DMS79 (cell line): Measurements from ENCODE around the gene VPS50.
A peak's percentile ranks its signal among the peaks of the same experiment; 100 is the strongest.
"Not testable (repeated sequence)": the region's sequence is repeated elsewhere in the genome, so short reads cannot be mapped to it uniquely, and the experiment has no call there.

Source experiments
- DNase-seq: peaks from one replicate; lab custom pipeline; 2025; lab: John Stamatoyannopoulos, UW

Gene VPS50

DNA sequence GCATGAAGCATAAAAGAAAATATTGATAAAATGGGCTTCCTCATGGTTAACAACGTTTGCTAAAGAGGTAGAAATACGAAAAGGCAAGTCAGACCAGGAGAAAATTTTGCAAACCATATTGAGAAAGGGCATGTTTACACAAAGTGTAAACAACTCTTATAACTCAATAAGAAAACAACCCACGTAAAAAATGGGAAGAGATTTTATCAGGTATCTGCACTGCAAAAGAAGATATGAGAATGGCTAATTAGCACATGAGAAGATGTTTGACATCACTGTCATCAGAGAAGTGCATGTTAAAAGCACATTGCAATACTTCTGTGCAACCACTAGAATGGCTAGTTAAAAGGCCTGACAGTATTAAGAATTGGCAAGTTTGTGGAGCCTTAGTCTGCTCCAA lies 99.5 kb downstream of the VPS50 start:
- no peak for DNase-seq

DNA sequence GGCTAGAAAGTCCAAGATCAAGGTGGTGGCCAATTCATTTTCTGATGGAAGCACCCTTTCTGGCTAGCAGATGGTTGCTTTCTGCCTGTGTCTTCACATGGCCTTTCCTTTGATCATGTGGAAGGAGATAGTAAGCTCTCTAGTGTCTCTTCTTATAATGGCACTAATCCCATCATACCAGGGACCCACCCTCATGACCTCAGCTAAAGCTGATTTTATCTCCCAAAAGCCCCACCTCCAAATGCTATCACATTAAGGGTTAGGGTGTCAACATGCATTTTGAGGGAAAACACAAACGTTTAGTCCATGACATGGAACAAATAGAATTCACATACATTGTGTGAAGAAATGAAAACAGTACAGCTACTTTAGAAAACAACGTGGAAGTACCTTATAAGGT lies 100.0 kb downstream of the VPS50 start:
- no peak for DNase-seq

DNA sequence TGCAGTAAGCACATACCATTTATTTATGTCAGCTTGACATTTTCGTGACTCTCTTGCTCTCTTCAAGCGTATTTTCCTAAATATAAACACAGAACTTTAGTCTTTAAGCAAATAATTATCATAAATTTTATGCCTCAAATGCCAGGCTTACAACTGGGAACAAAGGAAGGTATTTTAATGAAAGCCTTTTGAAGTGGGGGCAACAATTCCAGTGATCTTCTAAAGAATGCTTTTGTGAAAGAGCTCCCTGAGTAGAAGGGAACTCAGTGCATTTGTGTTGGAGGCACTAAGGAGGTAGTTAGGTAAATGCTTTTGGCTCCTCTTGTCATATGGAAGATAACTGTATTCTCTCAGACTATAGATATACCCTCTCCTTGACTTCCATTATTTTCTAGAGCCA lies 104.9 kb downstream of the VPS50 start:
- no peak for DNase-seq

DNA sequence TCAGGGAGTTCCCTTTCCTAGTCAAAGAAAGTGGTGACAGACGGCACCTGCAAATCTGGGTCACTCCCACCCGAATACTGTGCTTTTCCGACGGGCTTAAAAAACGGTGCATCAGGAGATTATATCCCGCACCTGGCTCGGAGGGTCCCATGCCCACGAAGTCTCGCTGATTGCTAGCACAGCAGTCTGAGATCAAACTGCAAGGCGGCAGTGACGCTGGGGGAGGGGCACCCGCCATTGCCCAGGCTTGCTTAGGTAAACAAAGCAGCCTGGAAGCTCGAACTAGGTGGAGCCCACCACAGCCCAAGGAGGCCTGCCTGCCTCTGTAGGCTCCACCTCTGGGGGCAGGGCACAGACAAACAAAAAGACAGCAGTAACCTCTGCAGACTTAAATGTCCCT lies 110.0 kb downstream of the VPS50 start:
- not testable (repeated sequence) for DNase-seq

DNA sequence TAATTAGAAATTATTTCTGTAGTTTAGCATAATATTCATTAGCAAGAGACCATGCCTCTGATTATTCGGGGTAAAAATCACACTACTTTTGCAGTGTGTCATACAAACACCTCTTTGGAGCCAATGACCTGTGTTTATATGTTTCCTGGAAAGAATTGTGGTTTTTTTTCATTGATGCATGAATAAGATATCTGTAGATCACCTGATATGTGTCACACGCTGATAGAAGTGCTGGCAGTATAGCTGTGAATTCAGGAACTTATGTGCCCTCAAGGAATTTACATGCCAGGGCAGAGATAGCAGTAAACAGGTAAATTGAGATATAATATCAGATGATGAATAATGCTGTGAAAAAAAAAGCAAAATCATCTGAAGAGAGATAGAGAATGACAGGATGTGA lies 118.2 kb downstream of the VPS50 start:
- no peak for DNase-seq

DNA sequence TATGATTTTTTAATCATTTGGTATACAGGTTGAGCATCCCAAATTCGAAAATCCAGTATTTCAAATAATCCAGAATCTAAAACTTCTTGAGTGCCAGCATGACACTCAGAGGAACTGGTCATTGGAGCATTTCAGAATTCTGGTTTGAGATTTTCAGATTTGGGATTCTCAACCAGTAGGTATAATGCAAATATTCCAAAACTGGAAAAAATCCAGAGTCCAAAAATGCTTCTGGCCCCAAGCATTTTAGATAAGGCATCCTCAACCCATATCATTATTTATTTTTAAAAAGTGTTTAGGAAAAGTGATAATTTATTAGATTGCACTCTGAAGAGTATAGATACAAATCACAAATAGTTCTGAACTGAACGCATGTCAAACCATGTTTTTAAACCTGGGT lies 120.7 kb downstream of the VPS50 start:
- no peak for DNase-seq

DNA sequence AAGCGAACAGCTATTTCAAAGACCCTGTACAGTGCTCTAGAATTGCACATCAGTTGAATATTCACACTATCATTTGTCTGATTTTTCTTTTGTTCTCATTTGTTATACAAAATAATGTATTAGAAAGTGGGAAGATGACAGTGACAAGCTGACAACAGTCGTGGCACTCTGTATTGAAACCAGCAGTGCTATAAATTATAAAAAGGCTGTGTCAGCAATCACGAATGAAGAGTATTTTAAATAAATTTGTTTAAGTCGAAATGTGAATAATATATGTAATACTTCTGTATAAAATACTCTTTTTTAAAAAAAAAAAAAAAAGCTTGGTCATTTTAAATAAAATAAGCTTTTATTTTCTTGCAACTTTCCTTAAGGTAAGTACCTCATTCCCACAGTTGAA lies 122.6 kb downstream of the VPS50 start:
- no peak for DNase-seq

DNA sequence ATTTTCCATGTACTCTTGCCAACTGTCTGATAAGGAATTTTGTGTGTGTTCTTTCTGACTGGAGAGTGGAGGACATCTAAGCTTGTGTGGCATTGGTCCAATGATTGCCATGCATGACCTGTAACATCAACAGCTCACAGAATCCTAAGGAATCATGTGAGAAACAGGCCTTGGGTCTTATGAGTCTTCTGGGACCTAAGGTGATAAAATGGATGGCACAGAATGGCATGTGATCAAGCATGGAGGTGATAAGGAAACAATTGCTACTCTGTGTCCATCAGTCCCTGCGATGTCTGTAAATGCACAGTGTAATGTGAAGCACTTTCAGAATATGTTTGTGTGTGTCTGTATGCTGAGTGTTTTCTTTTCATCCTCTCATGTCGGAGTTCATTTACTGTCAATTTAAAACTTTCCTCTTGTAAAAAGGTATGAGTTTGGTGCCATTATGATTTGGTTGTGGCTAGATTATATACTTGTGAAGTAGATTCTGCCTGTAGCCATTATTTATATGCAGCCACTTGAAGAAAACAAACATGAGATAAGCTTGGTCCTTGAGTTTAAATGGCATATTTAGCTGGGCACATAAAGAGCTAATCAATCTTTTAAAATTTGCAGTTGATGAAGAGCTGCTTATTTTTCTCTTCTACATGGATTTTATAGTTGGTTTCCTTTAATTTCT lies 127.5 kb downstream of the VPS50 start:
- peak; percentile 91 for DNase-seq

DNA sequence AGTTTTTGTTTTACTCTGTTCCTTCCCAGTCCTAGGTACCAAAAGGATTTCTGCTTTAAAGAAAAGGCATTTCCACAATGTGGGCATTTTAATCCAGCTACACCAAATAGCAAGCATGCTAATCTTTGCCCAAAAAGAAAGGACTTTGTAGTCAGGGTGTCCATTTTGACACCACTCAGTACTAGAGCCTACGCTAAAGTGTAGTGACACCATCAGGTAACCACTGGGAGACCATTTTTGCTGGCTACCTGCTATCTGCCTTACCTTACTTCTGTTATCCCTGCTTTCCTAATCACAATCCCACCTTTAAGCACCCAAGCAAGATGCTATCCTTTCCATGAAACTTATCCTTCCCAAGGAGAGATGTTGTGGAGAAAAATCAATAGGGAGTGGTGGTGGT lies 129.7 kb downstream of the VPS50 start:
- DNase-seq = no peak

DNA sequence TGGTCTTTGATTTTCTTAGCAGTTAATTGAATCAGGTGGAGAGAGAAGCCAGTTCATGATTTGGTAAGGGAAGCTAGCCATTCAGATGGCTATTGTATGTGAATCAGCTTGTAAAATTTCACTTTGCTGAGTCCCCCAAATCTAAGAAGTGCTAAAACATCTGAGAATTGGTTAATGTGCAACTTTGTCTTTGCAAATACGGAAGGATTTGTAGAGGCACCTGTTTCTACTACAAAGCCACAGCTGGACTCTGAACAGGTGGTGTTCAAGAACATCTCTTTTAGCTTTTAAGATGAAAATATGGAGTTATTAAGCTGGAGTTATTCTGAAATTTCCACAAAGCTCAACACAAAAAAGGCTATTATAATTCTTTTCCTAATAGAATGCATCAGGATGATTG lies 132.6 kb downstream of the VPS50 start:
- no peak for DNase-seq

DNA sequence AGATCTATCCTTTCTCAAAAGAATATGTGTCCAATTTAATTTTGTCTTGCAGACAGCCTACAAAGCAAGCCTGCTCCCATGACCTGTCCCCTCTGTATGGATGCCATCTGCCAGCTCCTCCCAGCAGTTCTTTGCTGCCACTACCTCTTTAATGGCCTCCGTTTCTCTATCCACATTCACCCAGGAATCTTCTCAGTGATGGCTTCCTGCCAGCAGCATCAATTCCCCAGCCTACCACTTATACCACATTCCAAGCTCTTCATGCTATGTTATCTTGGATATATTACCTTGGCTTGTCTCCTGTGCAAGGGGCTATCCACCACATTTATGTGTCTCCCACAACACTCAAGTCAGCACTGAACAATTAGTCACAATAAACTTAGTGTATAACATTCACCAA lies 133.2 kb downstream of the VPS50 start:
- DNase-seq = no peak

DNA sequence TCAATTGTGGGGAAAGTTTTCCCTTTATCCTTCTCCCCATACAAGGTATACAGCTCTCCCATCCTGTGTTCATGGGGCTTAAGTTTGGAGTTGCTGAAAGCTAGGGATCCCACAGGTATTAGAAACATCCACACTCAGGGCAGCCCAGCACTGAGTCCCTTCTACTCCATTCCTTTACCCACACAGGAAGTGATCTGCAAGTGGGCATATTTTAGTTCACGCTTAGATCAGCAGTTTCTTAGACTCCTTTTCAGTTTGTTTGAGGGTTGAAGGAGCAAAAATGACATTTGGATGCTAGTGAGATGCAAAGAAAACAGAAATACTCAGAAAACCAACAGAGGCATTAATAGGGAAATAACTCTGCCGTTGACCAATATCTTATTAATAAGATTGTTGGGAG lies 134.7 kb downstream of the VPS50 start:
- DNase-seq = no peak

DNA sequence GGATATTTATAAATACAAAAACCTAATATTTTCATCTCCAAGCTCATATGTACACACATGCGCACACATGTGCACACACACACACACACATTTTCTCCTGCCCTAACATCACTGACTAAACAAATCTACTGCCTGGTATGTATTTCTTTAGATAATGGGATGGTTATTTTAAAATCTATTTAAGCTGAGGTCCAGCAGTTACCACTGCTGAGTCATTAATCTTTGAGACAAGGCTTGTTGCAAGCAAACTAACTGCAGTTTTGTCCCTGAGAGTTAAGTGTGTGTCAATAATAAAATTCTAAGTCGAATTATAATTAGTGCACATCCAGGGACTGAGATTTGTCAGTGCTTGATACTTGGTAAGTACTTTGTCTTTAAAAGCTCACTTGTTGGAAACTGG lies 135.1 kb downstream of the VPS50 start:
- no peak for DNase-seq

DNA sequence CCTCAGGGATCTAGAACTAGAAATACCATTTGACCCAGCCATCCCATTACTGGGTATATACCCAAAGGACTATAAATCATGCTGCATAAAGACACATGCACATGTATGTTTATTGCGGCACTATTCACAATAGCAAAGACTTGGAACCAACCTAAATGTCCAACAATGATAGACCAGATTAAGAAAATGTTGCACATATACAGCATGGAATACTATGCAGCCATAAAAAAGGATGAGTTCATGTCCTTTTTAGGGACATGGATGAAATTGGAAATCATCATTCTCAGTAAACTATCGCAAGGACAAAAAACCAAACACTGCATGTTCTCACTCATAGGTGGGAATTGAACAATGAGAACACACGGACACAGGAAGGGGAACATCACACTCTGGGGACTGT lies 138.8 kb downstream of the VPS50 start:
- not testable (repeated sequence) for DNase-seq

DNA sequence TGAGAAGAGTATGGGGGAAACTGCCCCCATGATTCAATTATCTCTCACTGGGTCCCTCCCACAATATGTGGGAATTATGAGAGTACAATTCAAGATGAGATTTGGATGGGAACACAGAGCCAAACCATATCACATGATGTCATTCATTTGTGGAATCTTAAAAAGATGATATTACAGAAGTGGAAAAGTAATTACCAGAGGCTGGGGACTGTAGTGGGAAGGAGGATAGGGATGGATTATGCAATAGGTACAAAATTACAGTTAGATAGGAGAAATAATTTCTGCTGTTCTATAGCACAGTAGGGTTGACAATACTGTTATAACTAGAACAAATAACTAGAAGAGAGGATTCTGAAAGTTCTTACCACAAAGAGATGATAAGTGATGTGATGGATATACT lies 141.4 kb downstream of the VPS50 start:
- DNase-seq = no peak

DNA sequence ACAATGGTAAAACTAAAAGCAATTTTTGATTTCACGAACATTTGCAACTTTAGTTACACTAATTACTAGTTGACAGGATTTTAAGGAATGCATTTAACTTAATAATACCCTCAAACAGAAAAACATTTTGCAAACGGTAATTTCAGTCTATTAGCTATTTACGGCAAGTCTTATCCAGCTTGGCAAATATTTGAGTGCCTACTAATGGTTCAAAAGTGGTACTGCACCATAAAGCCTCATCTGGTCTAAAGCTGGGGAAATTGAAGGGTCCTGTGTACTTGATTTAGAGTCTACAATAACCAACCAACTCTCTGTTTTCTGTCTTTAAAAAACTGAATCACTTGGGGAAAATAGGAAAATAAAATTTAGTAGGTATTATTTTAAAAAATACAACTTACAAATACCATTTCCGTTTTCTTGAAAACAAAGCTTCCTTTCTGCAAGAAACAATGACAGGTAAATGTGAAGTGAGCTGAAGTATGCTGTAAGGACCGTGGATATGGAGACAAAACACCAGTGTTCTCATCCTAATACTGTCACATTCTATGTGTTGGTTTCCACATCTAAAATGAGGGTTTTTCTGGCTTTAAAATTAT lies 142.3 kb downstream of the VPS50 start:
- no peak for DNase-seq

DNA sequence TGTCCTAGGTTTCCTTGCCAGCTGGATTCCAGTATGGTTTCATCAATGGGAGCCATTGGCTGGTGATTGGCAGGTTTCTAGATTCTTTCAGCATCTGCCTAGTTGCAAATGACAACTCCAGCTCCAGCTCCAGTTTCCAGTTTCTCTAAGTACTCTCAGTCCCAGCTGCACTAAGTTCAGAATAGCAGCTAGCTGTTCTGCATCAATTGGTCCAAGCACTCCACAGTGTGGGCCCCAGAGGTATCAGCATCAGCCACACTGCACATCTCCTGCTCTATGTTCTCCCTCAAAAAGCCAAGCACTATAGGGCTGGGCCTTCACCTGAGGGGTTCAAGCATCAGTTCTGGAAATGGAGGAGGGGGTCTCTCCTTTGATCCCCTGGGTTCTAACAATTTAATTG lies 143.4 kb downstream of the VPS50 start:
- DNase-seq = no peak

DNA sequence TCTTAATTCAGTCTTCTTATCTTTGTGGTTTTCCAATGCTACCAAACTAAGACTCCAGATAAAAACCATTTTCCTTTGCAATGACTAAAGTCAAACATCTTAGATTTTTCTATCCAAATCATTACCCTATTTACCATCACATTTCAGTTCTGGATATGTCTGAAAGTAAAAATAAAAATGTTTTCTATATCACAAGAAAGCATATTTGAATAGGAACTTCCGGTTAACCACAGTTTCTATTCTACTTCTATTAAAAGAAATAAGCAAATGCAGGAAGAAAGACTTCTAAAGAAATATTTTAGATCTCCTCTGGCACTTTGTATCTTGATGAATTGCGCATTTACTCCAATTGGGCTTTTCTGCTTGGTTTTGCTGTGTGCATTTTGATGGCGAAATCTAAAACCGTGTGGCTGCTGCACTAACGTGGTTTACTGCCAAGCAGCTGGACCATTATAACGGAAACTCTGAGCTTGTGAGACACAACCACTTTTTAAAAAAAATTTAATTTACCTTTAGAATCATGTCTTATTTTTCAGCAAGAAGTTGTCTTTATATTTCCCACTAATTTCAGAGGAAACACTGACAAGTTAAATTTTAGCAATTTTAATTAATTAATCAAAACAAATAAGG lies 146.1 kb downstream of the VPS50 start:
- DNase-seq = no peak

DNA sequence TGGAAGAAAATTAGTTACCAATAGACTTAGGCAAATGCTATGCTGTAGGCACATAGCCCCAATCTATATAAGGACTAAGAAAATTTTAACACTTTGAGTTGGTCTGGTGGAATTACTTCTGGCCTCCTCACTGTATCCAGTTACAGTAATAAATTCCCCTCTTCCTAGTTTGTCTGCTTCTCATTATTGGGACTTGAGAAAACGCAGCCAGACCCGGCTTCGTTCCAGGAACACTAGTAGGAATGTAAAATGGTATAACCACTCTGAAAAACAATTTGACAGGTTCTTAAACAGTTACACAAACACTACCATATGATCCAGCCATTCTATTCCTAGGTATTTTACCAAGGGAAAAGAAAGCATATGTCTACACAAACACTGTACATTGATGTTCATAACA lies 150.2 kb downstream of the VPS50 start:
- DNase-seq = no peak

DNA sequence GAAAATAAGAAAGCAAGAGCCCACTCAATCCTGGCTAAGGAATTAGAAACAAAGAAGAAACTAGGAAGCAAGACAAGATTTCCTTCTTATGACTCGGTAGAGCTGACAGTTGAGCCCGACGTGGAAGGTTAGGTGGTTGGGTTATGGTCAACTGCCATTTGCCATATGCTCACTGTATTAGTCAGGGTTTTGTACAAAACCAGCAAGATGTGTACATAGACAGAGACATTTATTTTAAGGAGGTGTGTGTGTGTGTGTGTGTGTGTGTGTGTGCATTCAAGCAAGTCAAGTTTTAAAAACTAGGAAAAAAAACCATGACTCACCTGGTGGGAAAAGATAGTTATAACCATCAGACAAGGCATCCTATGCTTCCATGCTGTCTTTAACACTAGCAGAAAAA lies 158.5 kb downstream of the VPS50 start:
- DNase-seq = no peak

DNA sequence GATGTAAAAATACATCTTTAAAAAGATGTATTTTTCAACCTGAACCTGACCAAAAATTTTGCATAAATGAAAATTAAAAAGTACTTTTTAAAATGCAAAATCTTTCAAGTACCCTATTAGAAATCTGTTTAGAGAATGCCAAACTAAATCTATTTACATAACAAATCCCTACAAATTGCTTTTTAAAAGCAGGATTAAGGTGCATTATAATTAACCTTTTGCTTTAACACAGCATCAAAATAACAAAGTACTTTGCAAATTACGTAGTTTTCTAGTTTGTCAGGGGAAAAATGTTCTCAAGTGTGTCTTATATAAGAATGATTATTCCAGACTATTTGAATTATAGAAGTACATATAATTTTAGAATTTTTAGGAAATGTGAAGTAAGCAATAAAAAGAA lies 160.8 kb downstream of the VPS50 start:
- no peak for DNase-seq

DNA sequence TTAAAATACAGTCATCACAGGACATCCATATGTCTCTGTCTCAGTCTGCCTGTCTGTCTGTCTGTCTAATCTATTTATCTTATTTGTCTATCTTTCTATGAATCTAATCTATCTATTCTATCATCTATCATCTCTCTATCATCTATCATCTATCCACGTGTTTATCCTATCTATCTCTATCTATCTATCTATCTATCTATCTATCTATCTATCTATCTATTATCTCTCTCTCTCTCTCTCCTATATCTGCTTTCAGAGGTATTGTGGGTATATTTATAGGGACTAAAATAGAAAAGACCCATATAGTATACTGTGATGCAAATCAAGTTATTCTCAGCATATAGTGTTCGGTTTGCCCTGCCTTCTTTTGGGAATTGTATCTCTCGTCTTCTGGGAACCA lies 167.5 kb downstream of the VPS50 start:
- DNase-seq = no peak

DNA sequence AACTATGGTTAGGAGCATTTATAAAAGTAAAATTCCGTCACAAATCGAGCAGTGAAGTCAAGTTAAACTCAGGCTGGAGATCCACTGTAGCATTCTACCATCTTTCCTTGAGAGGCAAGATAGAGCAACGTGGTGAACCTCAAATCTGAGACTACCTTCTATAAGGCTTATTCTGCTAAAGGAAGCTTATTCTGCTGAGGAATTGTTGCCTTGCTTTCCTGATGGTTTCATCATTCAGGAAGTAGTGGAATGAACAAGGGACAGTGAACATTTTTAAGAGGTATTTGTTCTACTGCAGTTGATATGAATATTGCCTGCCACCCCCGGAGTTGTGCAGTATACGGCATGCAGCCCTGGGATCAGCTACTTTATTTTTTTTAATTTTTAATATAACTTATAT lies 170.8 kb downstream of the VPS50 start:
- no peak for DNase-seq

DNA sequence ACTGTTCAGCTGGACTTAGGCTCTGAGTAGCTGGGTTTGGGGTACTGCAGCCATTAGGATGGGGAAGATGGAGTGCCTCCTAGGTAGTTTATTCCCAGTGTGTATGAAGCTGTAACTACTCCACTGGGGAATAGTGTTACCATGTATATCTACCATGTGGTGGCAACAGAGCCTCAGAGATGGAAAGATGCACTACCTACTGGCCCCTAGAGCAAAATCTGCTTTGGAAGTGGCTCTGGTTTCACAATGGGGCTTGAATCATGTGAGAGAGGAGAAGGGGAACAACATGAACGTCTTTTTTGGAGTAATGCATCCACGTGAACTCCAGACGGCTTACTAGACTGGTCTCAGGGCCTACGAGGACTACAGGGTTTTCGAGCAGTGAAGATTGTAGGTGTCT lies 175.1 kb downstream of the VPS50 start:
- no peak for DNase-seq
